Small intestine (tissue), 16 donors: ENCODE data around the gene GRIA2. TPM values are rescaled to one million over a fixed set of nuclear protein-coding genes. Genes with fewer than 3 reads are reported as not detected.
"Not testable (repeated sequence)": the region's sequence is repeated elsewhere in the genome, so short reads cannot be mapped to it uniquely, and the experiment has no call there.

ENCODE experiments used
- DNase-seq, 2 donors: peaks; one replicate each; pipeline versions ENCODE4 v3.0.0 to v3.0.0-alpha.2; 2013
- FAIRE-seq: peaks from 2 replicates; lab custom pipeline; 2012; peaks lifted over from hg19 to GRCh38; lab: Jason Lieb, UNC
- H3K27ac ChIP-seq, 3 donors: one replicate each; pipeline ENCODE4 v1.5.1; 2013; ENCODE audit warnings: low read length in 2 of 3, mild to moderate bottlenecking in 2 of 3, control low read depth in 1 of 3, inconsistent platforms in 1 of 3, low read depth in 1 of 3, moderate library complexity in 1 of 3
- H3K27me3 ChIP-seq, 3 donors: one replicate each; pipeline ENCODE4 v1.6.1; 2013; ENCODE audit warnings: low read length in 3 of 3, inconsistent platforms in 1 of 3; ENCODE audit not compliant: control insufficient read depth in 3 of 3, insufficient read depth in 3 of 3
- H3K36me3 ChIP-seq, 3 donors: one replicate each; pipeline ENCODE4 v1.6.1; 2013; ENCODE audit warnings: low read length in 3 of 3, inconsistent platforms in 1 of 3, low read depth in 1 of 3, mild to moderate bottlenecking in 1 of 3, moderate library complexity in 1 of 3; ENCODE audit not compliant: control insufficient read depth in 3 of 3, insufficient read depth in 2 of 3
- H3K4me1 ChIP-seq, 3 donors: one replicate each; pipeline ENCODE4 v1.6.1; 2013; ENCODE audit warnings: low read length in 2 of 3, inconsistent platforms in 1 of 3, low read depth in 1 of 3, mild to moderate bottlenecking in 1 of 3, moderate library complexity in 1 of 3; ENCODE audit not compliant: control insufficient read depth in 3 of 3, insufficient read depth in 2 of 3
- H3K4me3 ChIP-seq, 3 donors: one replicate each; pipeline ENCODE4 v1.5.1; 2013; ENCODE audit warnings: low read length in 3 of 3, control low read depth in 1 of 3, inconsistent platforms in 1 of 3, low read depth in 1 of 3, mild to moderate bottlenecking in 1 of 3, moderate library complexity in 1 of 3
- H3K9me3 ChIP-seq, 2 donors: one replicate each; pipeline ENCODE4 v1.6.1; 2013; ENCODE audit warnings: low read depth in 1 of 2, low read length in 1 of 2; ENCODE audit not compliant: control insufficient read depth in 2 of 2, insufficient read depth in 1 of 2
- WGBS, 3 donors: extraction: QIAGEN DNeasy Blood & Tissue Kit; methylation state at CpG; one replicate each; pipeline ENCODE4 v1.1.7; 2013; 5-methylcytosine and 5-hydroxymethylcytosine counted together
- long read RNA-seq, 10 donors: transcript quantifications; one replicate each; lab custom pipeline, GENCODE V29; 2026
- polyA plus RNA-seq, 4 donors: library from polyadenylated mRNA; stranded (reverse) in 3 of 4; unstranded in 1 of 4; fragments of 200-250 nt in 3 of 4; fragments of 120-200 nt in 1 of 4; gene quantifications; one replicate each; pipeline versions ENCODE4 v1.2.1 to v1.2.3, GENCODE V29; 2013
- donor health status: healthy with polysubstance abuse.
- donor health status: control.
- donor health status: control.
- donor health status: Bipolar disorder and iron deficiency.
- donor health status: healthy.

Gene GRIA2
- polyA plus RNA-seq, result 1 to 10 TPM in 1 of 4 donors, under 1 TPM in 2, not detected in 1; 0.27 to 1.6 (median 0.40) TPM
- long read RNA-seq, donor 1, result 0 reads
- long read RNA-seq, donor 2, result 0 reads
- long read RNA-seq, donor 3, result 0 reads
- long read RNA-seq, donor 4, result 0 reads
- long read RNA-seq, donor 5, result 0 reads
- long read RNA-seq, donor 6, result 0 reads
- long read RNA-seq, donor 7, result 0 reads
- long read RNA-seq, donor 8, result 0 reads
- long read RNA-seq, donor 9, result 0 reads
- long read RNA-seq, donor 10, result 0 reads

GRCh38 chr4:157220371-157220881 is at the start of gene GRIA2:
TSS of gene GRIA2 (plus strand) at chr4:157220728. CDS start at chr4:157221043, 315 bp downstream.
- 6 to 8% (median 6%) methylated on average over 51 to 57 of the region's 57 CpGs for WGBS, 3 donors
- H3K36me3 ChIP-seq, result no peaks in the 10 kb centered on the region
- peak within 1 kb of the TSS in 1 of 3 donors; percentile 52 for H3K4me3 ChIP-seq
- H3K27me3 ChIP-seq, result peaks cover 0 to 36% (median 14%) of the 10 kb centered on the region in 3 donors
- FAIRE-seq (no peak), DNase-seq (peak; percentile 5 to 85)
- H3K27ac ChIP-seq, result no peak within 1 kb of the TSS
- no peaks in the 10 kb centered on the region for H3K4me1 ChIP-seq
- H3K9me3 ChIP-seq, result no peaks in the 10 kb centered on the region

GRCh38 chr4:157172011-157172410 is 48.5 kb upstream of the GRIA2 start:
- 20 to 41% (median 27%) methylated on average over 3 of the region's 3 CpGs for WGBS, 3 donors

GRCh38 chr4:157180268-157180667 is 40.3 kb upstream of the GRIA2 start:
- DNase-seq, FAIRE-seq, H3K4me3 ChIP-seq, H3K4me1 ChIP-seq, H3K27ac ChIP-seq, H3K36me3 ChIP-seq, H3K27me3 ChIP-seq, H3K9me3 ChIP-seq: not testable (repeated sequence)
- 83 to 99% (median 84%) methylated on average over 8 to 14 of the region's 14 CpGs for WGBS, 3 donors

More at GRCh38 chr4:157172011-157172410, 48.5 kb upstream of the GRIA2 start:
- DNase-seq (no peak), FAIRE-seq (no peak)
- Histone ChIP-seq H3K27ac (no peak overlapping the region), H3K27me3 (no peaks in the 10 kb centered on the region), H3K4me1 (no peaks in the 10 kb centered on the region), H3K36me3 (no peaks in the 10 kb centered on the region), H3K9me3 (no peaks in the 10 kb centered on the region), H3K4me3 (no peak overlapping the region)

- Histone ChIP-seq H3K9me3 (no peaks in the 10 kb centered on the region), H3K4me1 (no peaks in the 10 kb centered on the region), H3K4me3 (no peak overlapping the region), H3K27me3 (no peaks in the 10 kb centered on the region), H3K27ac (no peak overlapping the region), H3K36me3 (no peaks in the 10 kb centered on the region)
- FAIRE-seq (no peak), DNase-seq (no peak)
- whole genome bisulfite sequencing, 3 donors, result 83 to 92% (median 86%) methylated on average over 1 of the region's 1 CpG
Measured at GRCh38 chr4:157184300-157184699, 36.2 kb upstream of the GRIA2 start.

- H3K27me3 ChIP-seq, result no peaks in the 10 kb centered on the region
- no peak overlapping the region for H3K4me3 ChIP-seq
- H3K4me1 ChIP-seq, result no peaks in the 10 kb centered on the region
- FAIRE-seq, result no peak
- no peaks in the 10 kb centered on the region for H3K9me3 ChIP-seq
- DNase-seq, result no peak
- H3K36me3 ChIP-seq, result no peaks in the 10 kb centered on the region
- H3K27ac ChIP-seq, result no peak overlapping the region
Measured at GRCh38 chr4:157185363-157185762, 35.2 kb upstream of the GRIA2 start.

GRCh38 chr4:157195374-157195773 is 25.2 kb upstream of the GRIA2 start:
- FAIRE-seq, result no peak
- 88 to 90% (median 89%) methylated on average over 2 of the region's 2 CpGs for WGBS, 3 donors
- no peak overlapping the region for H3K27ac ChIP-seq

GRCh38 chr4:157196046-157196445 is 24.5 kb upstream of the GRIA2 start:
- no peak for FAIRE-seq
- Histone ChIP-seq H3K36me3 (no peaks in the 10 kb centered on the region), H3K4me3 (no peak overlapping the region), H3K9me3 (no peaks in the 10 kb centered on the region), H3K27ac (no peak overlapping the region), H3K27me3 (no peaks in the 10 kb centered on the region), H3K4me1 (no peaks in the 10 kb centered on the region)
- no peak for DNase-seq
- 88 to 96% (median 91%) methylated on average over 1 of the region's 1 CpG for WGBS, 3 donors

More at GRCh38 chr4:157195374-157195773, 25.2 kb upstream of the GRIA2 start:
- H3K9me3 ChIP-seq, result no peaks in the 10 kb centered on the region
- no peaks in the 10 kb centered on the region for H3K36me3 ChIP-seq
- H3K4me1 ChIP-seq, result no peaks in the 10 kb centered on the region
- H3K4me3 ChIP-seq, result no peak overlapping the region
- no peaks in the 10 kb centered on the region for H3K27me3 ChIP-seq
- no peak for DNase-seq

GRCh38 chr4:157204634-157205244 is 15.8 kb upstream of the GRIA2 start:
- DNase-seq, result peak; percentile 9 to 14

More at GRCh38 chr4:157204634-157205244, 15.8 kb upstream of the GRIA2 start:
- FAIRE-seq, result no peak
- H3K9me3 ChIP-seq, result no peaks in the 10 kb centered on the region
- no peak overlapping the region for H3K4me3 ChIP-seq
- WGBS, 3 donors, result 72 to 79% (median 76%) methylated on average over 17 of the region's 17 CpGs
- no peak overlapping the region for H3K27ac ChIP-seq
- no peaks in the 10 kb centered on the region for H3K36me3 ChIP-seq
- H3K27me3 ChIP-seq, result no peaks in the 10 kb centered on the region
- H3K4me1 ChIP-seq, result no peaks in the 10 kb centered on the region
